Measurements from ENCODE around the gene ZNF28.
"Not testable (repeated sequence)": the region's sequence is repeated elsewhere in the genome, so short reads cannot be mapped to it uniquely, and the experiment has no call there.

The ZNF28 gene

GRCh38 chr19:52821204-52821960 lies at the start of gene ZNF28:
TSS of gene ZNF28 (minus strand) at chr19:52821633. CDS start at chr19:52817958, 3,675 bp downstream.
- peak; percentile 80 for DNase-seq

GRCh38 chr19:52868031-52868430 lies 46.6 kb upstream of the ZNF28 start:
- DNase-seq = not testable (repeated sequence)

- DNase-seq = peak; percentile 76
Measured at GRCh38 chr19:52857378-52858191, 36.2 kb upstream of the ZNF28 start, which contains the start of gene ZNF468. TSS of gene ZNF468 (minus strand) at chr19:52857619. CDS start at chr19:52854272, 3,347 bp downstream.

- DNase-seq = not testable (repeated sequence)
Measured at GRCh38 chr19:52856540-52857377, 35.3 kb upstream of the ZNF28 start.

DNA sequence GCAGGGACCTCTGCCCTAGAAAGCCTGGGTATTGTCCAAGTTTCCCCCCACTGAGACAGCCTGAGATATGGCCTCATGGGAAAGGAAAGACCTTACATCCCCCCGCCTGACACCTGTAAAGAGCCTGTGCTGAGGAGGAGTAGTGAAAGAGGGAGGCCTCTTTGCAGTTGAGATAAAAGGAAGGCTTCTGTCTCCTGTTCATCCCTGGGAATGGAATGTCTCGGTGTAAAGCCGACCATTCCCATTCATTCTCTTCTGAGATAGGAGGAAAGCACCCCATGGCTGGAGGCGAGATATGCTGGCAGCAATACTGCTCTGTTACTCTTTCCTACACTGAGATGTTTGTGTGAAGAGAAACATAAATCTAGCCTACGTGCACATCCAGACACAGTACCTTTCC lies 25.9 kb upstream of the ZNF28 start:
- DNase-seq = not testable (repeated sequence)

- DNase-seq = not testable (repeated sequence)
Measured at GRCh38 chr19:52840825-52841465, 19.5 kb upstream of the ZNF28 start.

DNA sequence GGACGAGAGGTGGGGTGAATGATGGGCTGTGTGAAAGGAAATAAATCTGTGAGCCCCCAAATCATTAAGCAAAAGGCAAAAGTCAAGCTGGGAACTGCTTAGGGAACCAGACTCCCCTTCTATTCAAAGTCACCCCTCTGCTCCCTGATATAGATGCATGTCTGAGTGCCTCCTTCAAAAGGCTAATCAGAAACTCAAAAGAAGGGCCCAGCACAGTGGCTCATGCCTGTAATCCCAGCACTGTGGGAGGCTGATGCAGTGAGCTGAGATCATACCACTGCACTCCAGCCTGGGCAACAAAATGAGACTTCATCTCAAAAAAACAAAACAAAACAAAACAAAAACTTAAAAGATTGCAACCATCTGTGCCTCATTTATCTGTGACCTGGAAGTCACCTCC lies 12.9 kb upstream of the ZNF28 start:
- DNase-seq = not testable (repeated sequence)

GRCh38 chr19:52833541-52833940 lies 12.1 kb upstream of the ZNF28 start:
- peak; percentile 43 for DNase-seq

DNA sequence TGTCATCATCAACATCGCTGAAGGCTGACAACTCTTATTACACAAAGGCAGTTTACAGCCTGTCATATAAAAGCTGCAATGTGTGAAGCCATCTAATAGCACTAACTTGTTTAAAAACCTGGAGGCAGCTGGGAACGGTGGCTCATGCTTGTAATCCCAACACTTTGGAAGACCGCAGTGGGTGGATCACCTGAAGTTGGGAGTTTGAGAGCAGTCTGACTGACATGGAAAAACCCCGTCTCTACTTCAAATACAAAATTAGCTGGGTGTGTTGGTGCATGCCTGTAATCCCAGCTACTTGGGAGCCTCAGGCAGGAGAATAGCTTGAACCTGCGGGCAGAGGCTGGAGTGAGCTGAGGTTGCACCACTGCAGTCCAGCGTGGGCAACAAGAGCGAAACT lies 8.4 kb upstream of the ZNF28 start:
- DNase-seq = not testable (repeated sequence)

GRCh38 chr19:52825765-52826164 lies 4.3 kb upstream of the ZNF28 start:
- DNase-seq = no peak

DNA sequence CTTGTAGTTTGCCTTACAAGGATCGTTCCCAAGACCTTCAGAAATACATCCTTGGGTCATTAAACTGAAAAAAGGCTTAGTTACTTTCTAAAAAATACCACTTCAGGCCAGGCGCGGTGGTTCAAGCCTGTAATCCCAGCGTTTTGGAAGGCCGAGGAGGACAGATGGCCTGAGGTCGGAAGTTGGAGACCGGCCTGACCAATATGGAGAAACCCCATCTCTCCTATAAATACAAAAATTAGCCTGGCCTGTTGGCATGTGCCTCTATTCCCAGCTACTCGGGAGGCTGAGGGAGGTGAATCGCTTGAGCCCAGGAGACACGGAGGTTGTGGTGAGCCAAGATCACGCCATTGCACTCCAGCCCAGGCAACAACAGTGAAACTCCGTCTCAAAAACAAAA lies 2.2 kb upstream of the ZNF28 start:
- DNase-seq = no peak

DNA sequence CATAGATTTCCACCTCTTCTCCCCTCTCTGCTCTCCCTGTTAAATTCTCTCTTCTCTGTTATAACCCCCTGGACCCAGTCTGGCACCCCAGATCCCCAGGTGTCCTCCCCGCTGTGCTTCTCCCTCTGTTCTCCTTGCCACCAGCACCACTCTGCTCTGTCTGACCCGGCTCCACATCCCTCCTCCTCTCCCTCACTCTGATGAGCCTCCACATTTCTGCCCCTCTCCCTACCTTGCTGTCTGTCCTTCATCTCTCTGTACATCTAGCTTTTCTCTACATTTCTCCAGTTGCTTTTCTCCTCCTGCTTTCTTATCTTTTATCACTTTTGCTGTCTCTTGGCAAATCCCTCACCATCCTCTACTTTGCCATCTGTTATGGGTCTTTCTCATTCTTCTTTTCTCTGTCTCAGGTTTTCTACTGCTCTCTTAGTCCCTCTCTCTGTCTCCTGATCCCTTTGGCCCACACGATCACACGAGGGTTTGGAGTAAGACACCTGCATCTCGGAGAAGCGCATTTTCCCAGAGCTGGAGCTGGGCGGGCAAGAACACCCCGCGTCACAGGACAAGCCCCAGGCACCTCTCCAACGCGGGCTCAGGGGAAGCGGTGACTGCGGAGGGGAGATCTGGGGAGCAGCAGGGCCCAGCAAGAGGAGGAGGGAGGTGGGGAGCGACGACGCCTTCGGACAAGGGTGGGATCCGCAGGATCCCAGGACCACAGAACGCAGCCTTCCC lies 795 bp downstream of the ZNF28 start:
- not testable (repeated sequence) for DNase-seq

GRCh38 chr19:52809801-52810200 lies 11.6 kb downstream of the ZNF28 start:
- DNase-seq = no peak

- DNase-seq = not testable (repeated sequence)
Measured at GRCh38 chr19:52799950-52800640, 21.3 kb downstream of the ZNF28 start.

DNA sequence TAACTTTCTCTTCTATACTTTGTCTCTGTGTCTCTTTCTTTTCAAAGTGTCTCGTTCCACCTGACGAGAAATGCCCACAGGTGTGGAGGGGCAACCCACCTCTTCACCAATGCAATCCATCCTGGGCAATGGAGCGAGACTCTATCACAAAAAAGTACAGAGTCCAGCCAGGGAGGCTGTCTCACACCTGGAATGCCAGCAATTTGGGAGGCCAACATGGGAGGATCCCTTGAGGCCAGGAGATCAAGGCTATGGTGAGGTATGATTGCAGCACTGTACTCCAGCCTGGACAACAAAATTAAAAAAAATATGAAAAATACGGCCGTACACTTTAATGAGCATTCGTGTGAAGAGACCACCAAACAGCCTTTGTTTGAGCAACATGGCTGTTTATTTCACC lies 32.0 kb downstream of the ZNF28 start:
- DNase-seq = no peak

- peak; percentile 79 for DNase-seq
Measured at GRCh38 chr19:52786464-52787354, 34.7 kb downstream of the ZNF28 start, which contains the start of gene ZNF600. TSS of gene ZNF600 (minus strand) at chr19:52786791. CDS start at chr19:52778888, 7,903 bp downstream.

GRCh38 chr19:52786078-52786463 lies 35.4 kb downstream of the ZNF28 start:
- no peak for DNase-seq

- DNase-seq = no peak
Measured at GRCh38 chr19:52785506-52785905, 35.9 kb downstream of the ZNF28 start.

DNA sequence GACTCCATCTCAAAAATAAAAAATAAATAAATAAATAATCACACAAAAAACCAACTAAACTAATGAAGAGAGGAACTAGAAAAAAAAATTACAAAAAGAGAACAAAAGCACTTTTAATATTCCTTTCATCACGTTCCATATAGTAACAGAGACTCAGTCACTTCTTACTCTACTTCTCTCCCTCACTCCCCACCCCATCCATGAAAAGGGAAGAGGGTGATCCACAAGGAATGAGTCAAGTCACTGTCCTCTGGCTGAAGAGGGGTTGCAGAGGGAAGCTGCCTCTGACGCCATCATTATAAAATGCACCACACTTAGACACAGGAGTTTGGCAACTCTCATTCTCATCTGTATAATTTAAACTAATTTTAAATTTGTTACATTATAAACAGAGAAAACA lies 38.6 kb downstream of the ZNF28 start:
- DNase-seq = not testable (repeated sequence)

DNA sequence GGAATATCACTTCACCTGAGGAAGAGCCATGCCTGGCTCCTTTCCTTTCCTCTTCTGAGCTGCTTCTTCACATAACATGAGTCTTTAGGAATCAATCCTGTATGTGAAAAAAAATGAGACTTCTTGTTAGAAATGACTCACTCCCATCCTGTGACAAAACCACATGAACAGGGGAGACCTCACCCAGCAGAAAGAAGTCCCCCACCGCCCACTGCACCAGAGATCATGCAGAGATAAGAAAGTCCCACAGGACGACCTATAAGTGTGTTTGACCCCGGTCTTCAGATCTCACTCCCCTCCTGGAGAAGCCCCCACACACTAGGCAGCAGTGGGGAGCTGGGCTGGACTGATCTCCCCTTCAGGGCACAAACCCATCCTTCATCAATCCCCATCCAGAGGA lies 42.6 kb downstream of the ZNF28 start:
- DNase-seq = peak; percentile 46

All from CD4-positive, alpha-beta T cell treated with Interleukin-10 for 1 hour (primary cell).